HG02885 (cell line): ENCODE data around the gene UTP14A.
A peak's percentile ranks its signal among the peaks of the same experiment; 100 is the strongest.
"Not testable (repeated sequence)": the region's sequence is repeated elsewhere in the genome, so short reads cannot be mapped to it uniquely, and the experiment has no call there.

Experiments
- ATAC-seq: cut with Tn5 transposase; IDR thresholded peaks from one replicate; pipeline ENCODE4 v1.9.1; 2021; ENCODE audit warnings: mild to moderate bottlenecking; ENCODE audit not compliant: unreplicated experiment, poor library complexity

The UTP14A gene

DNA sequence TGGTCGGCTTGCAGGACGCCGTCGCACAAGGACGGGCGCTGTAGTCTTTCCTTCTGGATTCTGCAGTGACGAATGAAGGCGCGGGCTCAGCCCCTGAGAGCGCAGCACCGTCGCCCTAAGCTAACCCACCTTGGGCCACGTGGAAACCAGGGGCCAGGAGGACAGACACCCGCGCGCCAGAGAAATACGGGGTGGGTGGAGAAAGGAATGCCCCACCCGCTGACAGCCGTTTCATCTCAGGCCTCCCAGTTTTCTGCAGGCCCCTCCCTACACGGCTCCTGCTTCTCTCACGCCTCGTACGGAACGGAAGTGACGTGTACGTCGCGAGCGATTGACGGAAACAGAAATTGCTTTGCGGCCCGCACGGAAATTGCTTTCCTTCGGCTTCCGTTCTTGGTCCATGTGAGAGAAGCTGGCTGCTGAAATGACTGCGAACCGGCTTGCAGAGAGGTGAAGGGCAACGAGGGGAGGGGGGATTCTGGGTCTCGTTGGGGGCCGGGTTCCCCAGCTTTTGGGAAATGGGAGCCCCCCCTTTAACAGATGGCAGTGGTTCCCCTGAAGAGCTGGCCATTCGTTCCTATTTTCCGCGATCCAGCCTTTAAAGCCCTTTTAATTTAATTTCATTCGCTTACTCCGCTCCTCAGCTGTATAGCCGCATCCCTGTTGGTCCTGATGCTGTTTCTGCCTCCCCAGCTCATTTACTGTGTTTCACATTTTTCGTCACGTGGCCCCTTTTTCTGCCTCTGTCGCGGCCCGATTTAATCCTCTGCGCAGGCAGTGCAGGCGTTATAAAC, at the start of gene UTP14A:
TSS of gene UTP14A (plus strand) at position 378 of the 794 bp plus-strand sequence. CDS start at position 425, 47 bp downstream.
- peak; percentile 97 for ATAC-seq

GRCh38 chrX:129859134-129859533, 46.8 kb upstream of the UTP14A start:
- not testable (repeated sequence) for ATAC-seq

DNA sequence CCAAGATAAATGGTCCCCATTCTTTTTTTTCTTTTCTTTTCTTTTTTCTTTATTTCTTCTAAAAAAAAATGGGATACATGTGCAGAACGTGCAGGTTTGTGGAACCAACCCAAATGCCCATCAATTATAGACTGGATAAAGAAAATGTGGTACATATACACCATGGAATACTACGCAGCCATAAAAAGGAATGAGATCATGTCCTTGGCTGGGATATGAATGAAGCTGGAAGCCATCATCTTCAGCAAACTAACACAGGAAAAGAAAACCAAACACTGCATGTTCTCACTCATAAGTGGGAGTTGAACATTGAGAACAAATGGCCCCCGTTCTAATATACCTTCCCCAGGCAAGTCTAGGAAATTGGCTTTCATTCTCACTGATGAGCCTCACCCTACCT, 39.6 kb upstream of the UTP14A start:
- not testable (repeated sequence) for ATAC-seq

GRCh38 chrX:129872524-129872923, 33.4 kb upstream of the UTP14A start:
- ATAC-seq: no peak

DNA sequence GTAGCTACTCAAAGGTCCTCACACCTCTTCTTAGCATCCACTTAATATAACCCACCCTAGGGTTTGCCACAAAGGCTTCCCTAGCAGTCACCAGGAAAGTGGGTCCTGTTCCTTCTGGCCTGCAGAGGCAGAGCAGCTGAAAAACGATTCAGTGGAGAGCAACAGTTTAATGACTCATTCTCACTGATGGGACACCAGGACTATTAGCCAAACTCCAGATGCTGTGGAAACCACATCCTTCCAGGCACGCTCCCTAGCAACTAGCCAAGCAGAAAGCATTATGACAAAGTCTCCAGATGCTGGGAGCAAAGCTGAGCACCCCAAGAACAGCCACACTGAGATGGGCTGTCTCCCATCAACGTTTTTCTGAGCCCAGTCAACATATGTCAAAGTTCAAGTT, 30.3 kb upstream of the UTP14A start:
- no peak for ATAC-seq

DNA sequence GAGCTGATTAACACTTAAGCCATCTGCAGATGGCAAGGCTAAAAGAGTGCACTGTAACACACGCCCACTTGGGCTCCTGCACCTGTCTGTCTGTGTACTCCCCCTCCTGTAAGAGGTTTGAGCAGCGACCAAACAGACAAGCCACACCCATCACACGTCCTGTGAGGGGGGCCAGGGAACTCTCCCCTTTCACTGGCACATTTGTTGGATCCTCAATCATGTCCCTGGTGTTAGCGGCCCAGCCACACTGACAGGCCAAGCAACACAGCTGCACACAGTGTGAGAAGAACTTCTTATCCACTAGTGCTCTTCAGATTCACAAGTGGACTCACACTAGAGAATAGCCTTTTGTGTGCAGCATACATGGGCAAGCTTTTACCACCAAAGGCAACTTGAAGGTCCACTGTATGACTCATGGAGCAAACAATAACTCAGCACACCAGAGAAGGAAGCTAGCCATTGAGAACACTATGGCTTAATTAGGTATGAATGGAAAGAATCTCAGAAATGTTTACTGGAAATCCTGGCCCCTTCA, 29.1 kb upstream of the UTP14A start:
- ATAC-seq: no peak

- ATAC-seq: no peak
Measured at GRCh38 chrX:129877401-129877800, 28.6 kb upstream of the UTP14A start.

DNA sequence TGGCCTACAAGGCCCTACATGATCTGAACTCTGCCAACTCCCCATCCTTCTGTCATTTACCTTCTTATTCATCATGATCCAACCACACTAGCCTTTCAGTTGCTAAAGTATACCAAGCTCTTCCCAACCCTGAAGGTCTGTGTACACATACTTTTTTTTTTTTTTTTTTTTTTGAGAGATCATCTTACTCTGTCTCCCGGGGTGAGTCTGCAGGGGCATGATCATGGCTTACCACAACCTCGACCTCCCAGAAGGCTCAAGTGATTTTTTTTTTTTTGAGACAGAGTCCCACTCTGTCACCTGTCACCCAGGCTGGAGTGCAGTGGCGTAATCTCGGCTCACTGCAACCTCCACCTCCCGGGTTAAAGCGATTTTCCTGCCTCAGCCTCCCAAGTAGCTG, 5.9 kb upstream of the UTP14A start:
- no peak for ATAC-seq

DNA sequence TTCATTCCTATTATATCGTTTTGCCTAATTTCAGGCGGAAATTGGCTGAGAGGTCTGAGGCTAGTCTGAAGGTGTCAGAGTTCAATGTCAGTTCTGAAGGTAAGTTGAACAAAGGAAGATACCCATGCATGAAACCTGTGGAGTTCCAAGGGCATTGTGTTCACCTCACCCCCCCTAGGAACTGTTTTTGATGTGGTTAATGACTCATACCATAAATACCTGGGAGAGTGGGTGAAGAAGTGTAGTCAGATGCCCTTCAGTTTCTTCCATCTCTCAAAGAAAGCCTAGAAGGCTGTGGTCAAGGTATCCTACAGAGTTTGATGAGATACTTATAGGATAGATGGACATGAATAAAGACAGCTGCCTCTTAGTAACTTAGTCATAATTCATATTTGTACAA, 2.7 kb downstream of the UTP14A start:
- no peak for ATAC-seq

- peak; percentile 66 for ATAC-seq
Measured at GRCh38 chrX:129925305-129926092, 19.5 kb downstream of the UTP14A start.

- peak; percentile 1 for ATAC-seq
Measured at GRCh38 chrX:129930941-129931410, 25.0 kb downstream of the UTP14A start.

GRCh38 chrX:129931411-129932015, 25.5 kb downstream of the UTP14A start:
- peak; percentile 62 for ATAC-seq

DNA sequence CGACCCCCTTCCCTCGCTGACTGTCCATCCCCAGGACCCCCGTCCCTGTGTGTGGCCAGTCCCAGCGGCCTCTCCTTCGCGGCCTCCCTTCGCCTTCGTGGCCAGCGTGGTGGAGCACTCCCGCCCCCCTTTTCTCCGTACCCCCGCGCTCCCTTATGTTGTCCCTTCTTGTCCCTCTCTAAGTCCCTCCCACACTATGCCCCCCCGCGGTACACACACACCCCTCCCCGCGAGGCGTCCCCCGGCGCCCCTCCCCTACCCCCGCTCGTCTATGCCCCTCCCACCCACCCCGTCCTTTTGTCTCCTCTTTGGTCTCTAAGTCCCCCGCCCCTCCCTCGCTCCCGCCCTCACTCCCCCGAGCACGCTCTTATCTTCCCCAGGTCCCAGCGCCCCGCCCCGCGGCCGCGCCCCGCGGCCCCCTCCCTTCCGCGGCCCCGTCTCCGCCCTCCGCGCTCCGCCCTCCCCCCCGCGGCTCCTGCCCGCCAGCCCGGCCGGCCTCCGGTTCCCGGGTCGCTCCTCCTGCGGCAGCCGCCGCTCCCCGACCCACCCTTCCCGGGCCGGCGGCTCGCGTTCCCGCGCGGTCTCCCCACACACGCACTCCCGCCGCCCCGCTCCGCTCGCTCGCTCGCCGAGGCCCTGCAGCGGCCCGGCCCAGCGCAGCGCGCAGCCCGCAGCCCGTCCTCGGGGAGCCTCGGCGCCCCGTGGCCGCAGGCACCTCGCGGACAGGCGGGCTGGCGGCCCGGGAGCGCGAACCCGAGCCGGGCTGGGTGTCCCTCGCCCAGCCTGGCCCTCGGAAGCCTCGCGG, 26.3 kb downstream of the UTP14A start:
- peak; percentile 66 for ATAC-seq

DNA sequence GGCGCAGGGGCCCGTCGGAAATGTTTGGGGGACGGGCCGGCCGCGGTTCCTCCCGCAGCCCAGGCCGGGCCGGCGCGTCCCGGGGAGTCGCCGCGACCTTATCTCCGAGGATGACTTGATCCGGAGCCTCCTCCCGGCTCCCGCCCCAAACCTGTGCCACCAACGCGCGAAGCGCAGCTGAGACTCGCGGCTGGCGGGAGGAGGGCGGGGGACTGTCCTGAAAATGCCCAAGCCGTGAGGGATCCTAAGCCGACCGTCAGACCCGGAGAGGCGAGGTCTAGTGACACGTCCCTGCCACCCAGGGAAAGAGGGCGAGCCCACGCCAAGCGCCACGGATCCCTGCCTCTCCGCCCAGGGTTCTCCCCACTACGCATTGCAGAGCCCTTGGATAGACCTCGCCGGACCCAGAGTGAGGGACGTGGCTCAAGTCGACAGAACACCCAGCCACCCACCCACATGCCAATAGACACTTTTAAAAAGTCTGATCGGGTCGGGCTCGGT, 26.9 kb downstream of the UTP14A start:
- peak; percentile 17 for ATAC-seq

DNA sequence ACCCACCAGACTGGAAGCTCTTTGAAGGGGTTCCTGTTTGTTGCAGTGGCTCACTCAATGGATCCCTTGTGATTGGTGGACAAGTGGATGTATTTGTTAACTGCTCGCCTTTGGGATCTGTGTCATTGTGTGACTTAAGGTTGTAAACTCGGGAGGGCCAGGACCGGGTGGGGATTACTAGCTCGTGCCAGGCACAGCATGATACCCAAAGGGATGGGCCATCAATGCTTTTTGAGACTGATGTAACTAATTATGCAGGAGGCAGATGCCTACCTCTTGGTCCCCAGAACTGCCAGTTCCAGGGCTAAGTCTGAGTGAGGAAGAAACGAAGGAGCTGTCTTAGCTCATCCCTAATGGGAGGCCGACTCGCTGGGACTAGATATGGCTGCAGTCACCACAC, 27.7 kb downstream of the UTP14A start:
- ATAC-seq: no peak

- ATAC-seq: no peak
Measured at GRCh38 chrX:129934461-129934860, 28.5 kb downstream of the UTP14A start.

- ATAC-seq: no peak
Measured at GRCh38 chrX:129934952-129935351, 29.0 kb downstream of the UTP14A start.

GRCh38 chrX:129938081-129938480, 32.1 kb downstream of the UTP14A start:
- no peak for ATAC-seq

DNA sequence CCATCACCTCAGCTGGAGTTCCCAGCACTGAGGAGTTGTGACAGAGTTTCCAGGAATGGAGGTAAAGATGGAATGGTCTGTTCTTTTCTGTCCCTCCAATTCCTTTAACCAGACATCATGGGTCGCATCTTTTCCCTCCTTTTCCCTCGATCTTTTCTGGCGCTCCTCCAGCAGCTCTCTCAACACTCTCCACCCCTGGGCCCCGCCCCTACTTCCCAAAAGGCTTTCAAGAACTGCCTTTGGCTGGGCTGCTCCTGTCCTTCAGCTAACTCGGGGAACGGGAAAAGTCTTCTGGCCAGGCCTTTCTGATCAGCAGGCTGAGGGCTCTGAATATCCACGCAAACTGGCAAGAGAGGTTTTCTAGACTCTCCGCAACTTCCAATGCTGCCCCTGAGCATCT, 34.0 kb downstream of the UTP14A start:
- no peak for ATAC-seq

DNA sequence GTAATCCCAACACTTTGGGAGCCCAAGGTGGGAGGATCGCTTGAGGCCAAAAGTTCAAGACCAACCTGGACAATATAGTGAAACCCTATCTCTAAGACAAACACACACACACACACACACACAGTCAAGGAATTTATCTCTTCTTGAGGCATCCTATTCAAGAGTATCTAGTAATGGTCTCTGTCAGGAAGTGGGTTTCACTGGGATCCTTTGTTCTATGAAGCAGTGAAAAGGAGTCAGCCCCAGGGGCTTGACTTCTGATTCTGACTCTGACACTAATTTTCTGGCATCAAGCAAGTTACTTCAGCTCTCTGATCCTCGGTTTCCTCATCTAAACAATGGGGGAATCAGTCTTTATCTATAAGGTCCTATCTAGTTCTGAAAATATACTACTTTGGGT, 34.8 kb downstream of the UTP14A start:
- no peak for ATAC-seq
